K562 (cell line): ENCODE results near the gene MARS1. TPM values are rescaled to one million over a fixed set of nuclear protein-coding genes. Genes with fewer than 3 reads are reported as not detected.

ENCODE experiments used
- BRCA1 ChIP-seq, 2 experiments: fragments of 450-650 bp in 1 of 2; sonication (generic) in 1 of 2; formaldehyde crosslinking in 1 of 2; IDR thresholded peaks; 2 replicates each; pipeline versions ENCODE4 v1.5.0 to v1.6.1; 2017 to 2020; ENCODE audit warnings: mild to moderate bottlenecking in 1 of 2, missing genetic modification reagents in 1 of 2
- CREB3L1 ChIP-seq: fragments of 450-650 bp; IDR thresholded peaks from 2 replicates; pipeline ENCODE4 v1.6.1; 2014; ENCODE audit warnings: low read depth, mild to moderate bottlenecking, moderate library complexity, borderline replicate concordance
- CTBP1 ChIP-seq: fragments of 450-650 bp; IDR thresholded peaks from 2 replicates; pipeline ENCODE4 v1.6.1; 2016; ENCODE audit warnings: borderline replicate concordance
- DIDO1 ChIP-seq: fragments of 450-650 bp; IDR thresholded peaks from 2 replicates; pipeline ENCODE4 v1.6.1; 2016; ENCODE audit warnings: low read depth, missing biosample characterization, missing genetic modification characterization
- ELF1 ChIP-seq: fragments of 200-800 bp; sonication (Bioruptor generic); IDR thresholded peaks from 2 replicates; pipeline ENCODE4 v1.6.1; 2016; ENCODE audit warnings: missing genetic modification characterization, missing compliant biosample characterization
- FOXJ3 ChIP-seq: sonication (generic); formaldehyde crosslinking; IDR thresholded peaks from 2 replicates; pipeline ENCODE4 v1.4.0; 2020; ENCODE audit warnings: mild to moderate bottlenecking, missing genetic modification reagents
- HINFP ChIP-seq: fragments of 450-650 bp; conservative IDR thresholded peaks from 2 replicates; pipeline ENCODE4 v1.6.1; 2016; ENCODE audit warnings: missing genetic modification characterization, low read depth, mild to moderate bottlenecking, control low read depth, missing compliant biosample characterization
- ILK ChIP-seq: fragments of 450-650 bp; IDR thresholded peaks from 2 replicates; pipeline ENCODE4 v1.6.1; 2016; ENCODE audit warnings: missing genetic modification characterization, low read depth, mild to moderate bottlenecking, missing compliant biosample characterization, moderate library complexity, borderline replicate concordance
- MCM2 ChIP-seq: fragments of 450-650 bp; IDR thresholded peaks from 2 replicates; pipeline ENCODE4 v1.6.1; 2017; ENCODE audit warnings: low read depth, mild to moderate bottlenecking
- MECOM ChIP-seq: fragments of 250-450 bp; sonication (Bioruptor Pico); IDR thresholded peaks from 2 replicates; pipeline ENCODE4 v1.8.0; 2022; ENCODE audit warnings: inconsistent platforms
- MNT ChIP-seq, 2 experiments: fragments of 450-650 bp; conservative IDR thresholded peaks; 2 replicates each; pipeline ENCODE4 v1.6.1; 2017; ENCODE audit warnings: mild to moderate bottlenecking in 2 of 2, moderate library complexity in 2 of 2
- NKRF ChIP-seq: fragments of 450-650 bp; IDR thresholded peaks from 2 replicates; pipeline ENCODE4 v1.6.1; 2016; ENCODE audit warnings: borderline replicate concordance
- POLR3A ChIP-seq: IDR thresholded peaks from 2 replicates; pipeline ENCODE4 v1.6.1; 2011; ENCODE audit warnings: borderline replicate concordance, mild to moderate bottlenecking, moderate library complexity; ENCODE audit not compliant: insufficient read length, insufficient read depth; ENCODE audit errors: extremely low read depth
- STAG1 ChIP-seq: sonication (generic); formaldehyde crosslinking; IDR thresholded peaks from 2 replicates; pipeline ENCODE4 v1.5.0; 2020; ENCODE audit warnings: missing genetic modification reagents, borderline replicate concordance
- ZBTB17 ChIP-seq: fragments of 450-650 bp; formaldehyde crosslinking; IDR thresholded peaks from 2 replicates; pipeline ENCODE4 v1.4.0; 2020; ENCODE audit warnings: mild to moderate bottlenecking
- ZNF12 ChIP-seq: sonication (generic); formaldehyde crosslinking; IDR thresholded peaks from 2 replicates; pipeline ENCODE4 v1.4.0; 2020; ENCODE audit warnings: mild to moderate bottlenecking, missing genetic modification reagents
- ZNF212 ChIP-seq: fragments of 450-650 bp; formaldehyde crosslinking; IDR thresholded peaks from 2 replicates; pipeline ENCODE4 v1.4.0; 2020; ENCODE audit warnings: mild to moderate bottlenecking
- ZNF274 ChIP-seq: IDR thresholded peaks from 2 replicates; pipeline ENCODE4 v1.6.1; 2011; ENCODE audit warnings: low read depth, mild to moderate bottlenecking, low read length, moderate library complexity, borderline replicate concordance
- ZNF445 ChIP-seq: fragments of 250-450 bp; sonication (Bioruptor Pico); IDR thresholded peaks from 2 replicates; pipeline ENCODE4 v1.4.0; 2020; ENCODE audit warnings: low read depth, mild to moderate bottlenecking, moderate library complexity
- ZNF583 ChIP-seq: fragments of 250-450 bp; sonication (Bioruptor Pico); IDR thresholded peaks from 2 replicates; pipeline ENCODE4 v1.4.0; 2020
- polyA plus RNA-seq, 8 experiments: library from polyadenylated mRNA; depleted of rRNA in 4 of 8; stranded (reverse) in 5 of 8; unstranded in 3 of 8; fragments of >200 nt; fragmentation: Nextera tagmentation in 2 of 8; fragmentation: Illumina TruSeq in 1 of 8; extraction: Ambion mirVana in 2 of 8; extraction: Trizol in 1 of 8; gene quantifications; 2 replicates each; pipeline versions ENCODE4 v1.2.1 to v1.2.3, GENCODE V29; 2011 to 2014; ENCODE audit warnings: inconsistent platforms in 1 of 8, missing spikeins in 1 of 8
- total RNA-seq, 7 experiments: library from RNA; depleted of rRNA in 6 of 7; stranded (reverse); fragments of >200 nt in 6 of 7; fragmentation: Illumina TruSeq in 2 of 7; extraction: Trizol in 2 of 7; gene quantifications; 2 replicates each; pipeline versions ENCODE4 v1.2.1 to v1.2.3, GENCODE V29; 2011 to 2021; ENCODE audit warnings: low replicate concordance in 1 of 7

Gene MARS1
- total and polyA plus RNA-seq, 9 of the 15 experiments (the other 6 are each of a cell fraction or from before 2014, with no cell fraction given): 117 to 382 (median 220) TPM

DNA sequence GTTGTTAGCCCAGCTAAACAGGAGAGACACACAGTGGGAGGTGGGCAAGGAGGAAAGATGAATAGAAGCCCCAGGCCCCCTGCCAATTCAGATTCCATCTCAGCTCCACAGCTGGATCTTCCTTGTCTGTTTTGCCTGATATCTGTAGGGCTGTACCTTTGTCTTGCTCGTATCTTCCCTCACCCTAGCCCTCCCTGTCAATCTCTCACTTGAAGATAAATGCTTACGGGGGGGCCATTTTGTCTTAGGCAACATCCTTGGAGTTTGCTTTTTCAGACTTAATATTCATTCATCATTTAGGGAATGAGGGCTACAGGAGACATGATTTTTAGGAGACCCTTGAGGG is 64.4 kb downstream of the MARS1 start (continued):
- no peak for TF ChIP-seq MNT (conservative IDR thresholded peaks at IDR 0.05)
- no peak for TF ChIP-seq ZBTB17 (CRISPR knock-in tag)
- no peak for TF ChIP-seq NKRF
- no peak for TF ChIP-seq ZNF583 (CRISPR knock-in tag)
- TF ChIP-seq ELF1 (tag): no peak
- TF ChIP-seq CREB3L1: no peak
- no peak for TF ChIP-seq ZNF212 (CRISPR knock-in tag)
- TF ChIP-seq ZNF12 (CRISPR knock-in tag): no peak
- TF ChIP-seq POLR3A: no peak
- TF ChIP-seq MCM2: no peak
- TF ChIP-seq BRCA1 (IDR thresholded peaks at IDR 0.05): no peak
- TF ChIP-seq BRCA1 (CRISPR knock-in tag; IDR thresholded peaks at IDR 0.05): no peak
- peak; percentile 92 for TF ChIP-seq MECOM (CRISPR knock-in tag)
- TF ChIP-seq FOXJ3: no peak
- TF ChIP-seq ZNF274: no peak
- TF ChIP-seq STAG1: no peak
- TF ChIP-seq CTBP1: peak; percentile 63
- TF ChIP-seq ILK (tag): no peak
- TF ChIP-seq ZNF445: no peak
- TF ChIP-seq DIDO1 (tag): peak; percentile 18; the same call in 1 of the 2 replicates
- TF ChIP-seq HINFP (tag): no peak
